Keratinocyte (primary cell): ENCODE results near the gene APBB1IP. TPM values are rescaled to one million over a fixed set of nuclear protein-coding genes. Genes with fewer than 3 reads are reported as not detected.
A peak's percentile ranks its signal among the peaks of the same experiment; 100 is the strongest.
"Not testable (repeated sequence)": the region's sequence is repeated elsewhere in the genome, so short reads cannot be mapped to it uniquely, and the experiment has no call there.

Experiments used
- DNase-seq: peaks from one replicate; pipeline ENCODE4 v3.0.0-alpha.2; 2011; ENCODE audit warnings: low read depth, missing footprints, low spot score
- FAIRE-seq: peaks from 2 replicates; lab custom pipeline; 2011; peaks lifted over from hg19 to GRCh38; lab: Jason Lieb, UNC
- H2AFZ ChIP-seq: 2 replicates; pipeline ENCODE4 v1.6.0; 2012; ENCODE audit warnings: low read length, control low read depth, inconsistent platforms; ENCODE audit not compliant: control insufficient read depth
- H3K27ac ChIP-seq: 2 replicates; pipeline ENCODE4 v1.5.1; 2011; ENCODE audit warnings: low read length; ENCODE audit not compliant: control insufficient read depth, insufficient read depth
- H3K27me3 ChIP-seq: 3 replicates; pipeline ENCODE4 v1.6.0; 2011; ENCODE audit warnings: low read length; ENCODE audit not compliant: control insufficient read depth, insufficient read depth; ENCODE audit errors: extremely low read depth
- H3K36me3 ChIP-seq, 2 experiments: 2 replicates in 1 of 2; 3 replicates in 1 of 2; pipeline ENCODE4 v1.5.1; 2011; ENCODE audit warnings: low read length in 2 of 2, mild to moderate bottlenecking in 1 of 2; ENCODE audit not compliant: control insufficient read depth in 2 of 2, insufficient read depth in 2 of 2; ENCODE audit errors: extremely low read depth in 1 of 2
- H3K4me1 ChIP-seq: 3 replicates; pipeline ENCODE4 v1.5.1; 2011; ENCODE audit warnings: low read length; ENCODE audit not compliant: control insufficient read depth, insufficient read depth; ENCODE audit errors: extremely low read depth
- H3K4me2 ChIP-seq: 3 replicates; pipeline ENCODE4 v1.6.0; 2011; ENCODE audit warnings: low read depth, low read length; ENCODE audit not compliant: control insufficient read depth, insufficient read depth; ENCODE audit errors: extremely low read depth
- H3K4me3 ChIP-seq, 3 experiments: fragments of 200-600 bp in 1 of 3; sonication (generic) in 1 of 3; 2 replicates in 2 of 3; 3 replicates in 1 of 3; pipeline ENCODE4 v1.5.1; 2011 to 2016; ENCODE audit warnings: low read length in 3 of 3, mild to moderate bottlenecking in 3 of 3, control low read depth in 2 of 3, inconsistent platforms in 1 of 3, low read depth in 1 of 3, mixed read lengths in 1 of 3, mixed run types in 1 of 3, moderate library complexity in 1 of 3; ENCODE audit not compliant: control insufficient read depth in 2 of 3, insufficient read depth in 2 of 3; ENCODE audit errors: extremely low read depth in 1 of 3
- H3K79me2 ChIP-seq: 2 replicates; pipeline ENCODE4 v1.6.0; 2012; ENCODE audit warnings: low read length; ENCODE audit not compliant: control insufficient read depth, insufficient read depth
- H3K9ac ChIP-seq: 3 replicates; pipeline ENCODE4 v1.6.0; 2011; ENCODE audit warnings: low read length; ENCODE audit not compliant: control insufficient read depth, insufficient read depth; ENCODE audit errors: extremely low read depth
- H3K9me1 ChIP-seq: 3 replicates; pipeline ENCODE4 v1.6.0; 2011; ENCODE audit warnings: low read length; ENCODE audit not compliant: control insufficient read depth, insufficient read depth; ENCODE audit errors: extremely low read depth
- H3K9me3 ChIP-seq: 2 replicates; pipeline ENCODE4 v1.5.1; 2012; ENCODE audit warnings: low read depth, low read length; ENCODE audit not compliant: control insufficient read depth
- H4K20me1 ChIP-seq: 3 replicates; pipeline ENCODE4 v1.6.0; 2011; ENCODE audit warnings: low read length; ENCODE audit not compliant: control insufficient read depth, insufficient read depth; ENCODE audit errors: extremely low read depth
- CTCF ChIP-seq, 3 experiments: IDR thresholded peaks in 1 of 3; conservative IDR thresholded peaks in 1 of 3; optimal IDR thresholded peaks in 1 of 3; 2 replicates in 2 of 3; 3 replicates in 1 of 3; pipeline versions ENCODE3 to v1.5.1; 2011; ENCODE audit warnings: low read length in 3 of 3, mild to moderate bottlenecking in 3 of 3, moderate library complexity in 2 of 3, control low read depth in 1 of 3, inconsistent platforms in 1 of 3; ENCODE audit not compliant: insufficient read depth in 2 of 3; ENCODE audit errors: extremely low read depth in 1 of 3
- EZH2 ChIP-seq: IDR thresholded peaks from one replicate; pipeline ENCODE4 v1.6.1; 2012; ENCODE audit warnings: inconsistent platforms, mild to moderate bottlenecking, low read length, moderate library complexity
- dilution Hi-C: fragments of 300-500 bp; cut with MboI; formaldehyde crosslinking; loops from one replicate; pipeline ENCODE4 v1.7.0; 2020; ENCODE audit warnings: low sequenced_read_pairs; ENCODE audit not compliant: extremely low pct_ligation_motif_present
- polyA plus RNA-seq, 5 experiments: library from polyadenylated mRNA; depleted of rRNA in 3 of 5; stranded (reverse) in 3 of 5; stranded (forward) in 1 of 5; unstranded in 1 of 5; fragments of >200 nt; gene quantifications; 1 replicate in 1 of 5; 2 replicates in 3 of 5; 3 replicates in 1 of 5; pipeline versions ENCODE4 v1.2.1 to v1.2.3, GENCODE V29; 2011 to 2012; ENCODE audit warnings: missing spikeins in 2 of 5, low read depth in 1 of 5, low replicate concordance in 1 of 5

Gene APBB1IP
- polyA plus RNA-seq, 1 donor (not counting 4 experiments of a cell fraction or from before 2014, with no cell fraction given), result not detected

- Histone ChIP-seq H3K9me1 (no peaks in the 10 kb centered on the region), H3K79me2 (no peaks in the 10 kb centered on the region), H3K27me3 (no peaks in the 10 kb centered on the region), H3K27ac (no peak overlapping the region), H3K4me3 (no peak overlapping the region), H3K9me3 (no peaks in the 10 kb centered on the region), H4K20me1 (no peaks in the 10 kb centered on the region), H3K9ac (no peak overlapping the region), H2AFZ (no peak overlapping the region), H3K4me1 (no peaks in the 10 kb centered on the region), H3K4me2 (no peak overlapping the region), H3K36me3 (no peaks in the 10 kb centered on the region)
- TF ChIP-seq EZH2 (no peak), CTCF (optimal IDR thresholded peaks at IDR 0.05 in 1 of 3, IDR thresholded peaks at IDR 0.05 in 1 of 3, conservative IDR thresholded peaks at IDR 0.05 in 1 of 3; ENCODE audit: extremely low read depth in 1 of 3, insufficient read depth in 2 of 3, low read length in 3 of 3) (peak in 2 of 3 experiments; percentile 35 to 57)
- dilution Hi-C loops, result no loop called here
- DNase-seq (no peak), FAIRE-seq (no peak)
These were observed 65.8 kb downstream of the APBB1IP start for GRCh38 chr10:26503911-26504310.

- not testable (repeated sequence) for DNase-seq, H3K9me1 ChIP-seq
These were observed 66.3 kb downstream of the APBB1IP start for GRCh38 chr10:26504429-26504828.

GRCh38 chr10:26505491-26505890, 67.3 kb downstream of the APBB1IP start:
- DNase-seq, result no peak
- no peak overlapping the region for H3K4me3 ChIP-seq
- FAIRE-seq, result no peak
- H3K4me2 ChIP-seq, result no peak overlapping the region
- no peak overlapping the region for H3K27ac ChIP-seq
- H3K9ac ChIP-seq, result no peak overlapping the region
- H2AFZ ChIP-seq, result no peak overlapping the region
- no peaks in the 10 kb centered on the region for H3K9me1 ChIP-seq
- no peaks in the 10 kb centered on the region for H4K20me1 ChIP-seq
- no peaks in the 10 kb centered on the region for H3K36me3 ChIP-seq
- H3K9me3 ChIP-seq, result no peaks in the 10 kb centered on the region
- H3K4me1 ChIP-seq, result no peaks in the 10 kb centered on the region
- no peaks in the 10 kb centered on the region for H3K27me3 ChIP-seq
- dilution Hi-C loops, result no loop called here
- TF ChIP-seq EZH2 (no peak), CTCF (optimal IDR thresholded peaks at IDR 0.05 in 1 of 3, IDR thresholded peaks at IDR 0.05 in 1 of 3, conservative IDR thresholded peaks at IDR 0.05 in 1 of 3; ENCODE audit: extremely low read depth in 1 of 3, insufficient read depth in 2 of 3, low read length in 3 of 3) (no peak)
- no peaks in the 10 kb centered on the region for H3K79me2 ChIP-seq

More at GRCh38 chr10:26504429-26504828, 66.3 kb downstream of the APBB1IP start:
- H3K36me3 ChIP-seq, H3K9ac ChIP-seq, H3K79me2 ChIP-seq, H3K4me2 ChIP-seq, H4K20me1 ChIP-seq, H3K9me3 ChIP-seq, H3K4me1 ChIP-seq, dilution Hi-C loops, H2AFZ ChIP-seq, H3K4me3 ChIP-seq, H3K27ac ChIP-seq, H3K27me3 ChIP-seq, FAIRE-seq: not testable (repeated sequence)
